Endothelial cell of hepatic sinusoid (primary cell): ENCODE results near the gene SHLD2.
"Not testable (repeated sequence)": the region's sequence is repeated elsewhere in the genome, so short reads cannot be mapped to it uniquely, and the experiment has no call there.

Experiments used
- in situ Hi-C: cut with HindIII; loops from 2 replicates; pipeline ENCODE4 v1.10.0; 2017; ENCODE audit warnings: low sequenced_read_pairs

The SHLD2 gene, protein sequence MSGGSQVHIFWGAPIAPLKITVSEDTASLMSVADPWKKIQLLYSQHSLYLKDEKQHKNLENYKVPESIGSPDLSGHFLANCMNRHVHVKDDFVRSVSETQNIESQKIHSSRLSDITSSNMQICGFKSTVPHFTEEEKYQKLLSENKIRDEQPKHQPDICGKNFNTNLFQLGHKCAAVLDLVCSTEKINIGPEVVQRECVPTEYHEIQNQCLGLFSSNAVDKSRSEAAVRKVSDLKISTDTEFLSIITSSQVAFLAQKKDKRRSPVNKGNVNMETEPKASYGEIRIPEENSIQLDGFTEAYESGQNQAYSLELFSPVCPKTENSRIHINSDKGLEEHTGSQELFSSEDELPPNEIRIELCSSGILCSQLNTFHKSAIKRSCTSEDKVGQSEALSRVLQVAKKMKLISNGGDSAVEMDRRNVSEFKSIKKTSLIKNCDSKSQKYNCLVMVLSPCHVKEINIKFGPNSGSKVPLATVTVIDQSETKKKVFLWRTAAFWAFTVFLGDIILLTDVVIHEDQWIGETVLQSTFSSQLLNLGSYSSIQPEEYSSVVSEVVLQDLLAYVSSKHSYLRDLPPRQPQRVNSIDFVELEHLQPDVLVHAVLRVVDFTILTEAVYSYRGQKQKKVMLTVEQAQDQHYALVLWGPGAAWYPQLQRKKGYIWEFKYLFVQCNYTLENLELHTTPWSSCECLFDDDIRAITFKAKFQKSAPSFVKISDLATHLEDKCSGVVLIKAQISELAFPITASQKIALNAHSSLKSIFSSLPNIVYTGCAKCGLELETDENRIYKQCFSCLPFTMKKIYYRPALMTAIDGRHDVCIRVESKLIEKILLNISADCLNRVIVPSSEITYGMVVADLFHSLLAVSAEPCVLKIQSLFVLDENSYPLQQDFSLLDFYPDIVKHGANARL

DNA sequence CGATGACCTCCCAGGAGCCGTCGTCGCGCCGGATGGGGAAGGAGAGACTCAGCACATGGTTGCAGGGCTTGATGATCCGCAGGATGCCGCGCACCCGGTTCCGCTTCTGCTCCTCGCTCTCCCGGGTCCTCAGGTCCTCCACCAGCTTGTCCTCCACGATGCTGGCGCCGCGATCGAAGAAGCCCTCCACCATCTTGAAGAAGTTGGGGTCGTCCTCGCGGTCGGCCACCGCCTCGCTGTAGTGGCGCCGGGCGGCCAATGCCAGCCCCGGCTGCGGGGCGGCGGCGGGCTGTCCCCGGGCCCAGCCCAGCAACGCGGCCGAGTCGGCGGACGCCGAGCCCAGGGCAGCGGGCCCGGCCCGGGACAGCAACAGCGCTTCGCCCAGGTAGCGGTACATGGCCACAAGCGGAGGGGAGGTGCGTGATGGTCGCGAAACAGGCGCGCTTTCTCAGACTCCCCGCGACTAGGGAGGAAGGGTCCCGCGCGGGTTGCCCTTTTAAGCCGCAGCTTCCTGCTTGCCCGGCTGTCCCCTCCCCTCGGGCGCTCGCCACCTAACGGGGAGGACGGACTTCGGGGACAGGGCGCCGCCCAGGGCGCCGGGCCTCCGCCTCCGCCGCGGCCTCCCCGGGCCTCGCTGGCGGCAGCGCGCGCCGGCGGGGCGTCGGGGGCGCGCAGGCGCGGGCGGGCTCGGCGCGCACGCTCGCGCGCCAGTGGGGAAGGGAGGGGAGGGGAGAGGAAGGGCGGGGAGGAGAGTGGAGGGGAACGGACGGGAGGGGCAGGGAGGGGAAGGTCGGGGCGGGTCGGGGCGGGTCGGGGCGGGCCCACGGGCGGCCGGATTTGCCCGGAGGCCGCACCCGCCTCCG, at the start of gene SHLD2, which contains the start of gene GLUD1:
SHLD2 (plus strand) TSS at position 834 of the 863 bp plus-strand sequence. CDS start 56,149 bp downstream, outside the sequence.
GLUD1 (minus strand) TSS at position 471 of the 863 bp plus-strand sequence; CDS start at position 397, 74 bp downstream.
- in situ Hi-C loops, result no loop called here

DNA sequence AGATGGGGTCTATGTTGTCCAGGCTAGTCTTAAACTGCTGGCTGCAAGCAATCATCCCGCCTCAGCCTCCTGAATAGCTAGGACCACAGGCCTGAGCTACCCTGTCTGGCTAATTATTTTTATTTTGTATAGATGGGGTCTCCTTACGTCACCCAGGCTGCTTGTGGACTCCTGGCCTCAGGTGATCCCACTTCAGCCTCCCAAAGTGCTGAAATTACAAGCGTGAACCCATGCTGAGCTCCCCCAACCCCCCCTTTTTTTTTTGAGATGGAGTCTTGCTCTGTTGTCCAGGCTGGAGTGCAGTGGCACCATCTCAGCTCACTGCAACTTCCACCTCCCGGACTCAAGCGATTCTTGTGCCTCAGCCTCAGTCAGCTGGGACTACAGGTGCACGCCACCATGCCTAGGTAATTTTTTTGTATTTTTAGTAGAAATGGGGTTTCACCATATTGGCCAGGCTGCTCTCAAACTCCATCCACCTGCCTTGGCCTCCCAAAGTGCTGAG, 49.5 kb upstream of the SHLD2 start:
- in situ Hi-C loops, result no loop called here

DNA sequence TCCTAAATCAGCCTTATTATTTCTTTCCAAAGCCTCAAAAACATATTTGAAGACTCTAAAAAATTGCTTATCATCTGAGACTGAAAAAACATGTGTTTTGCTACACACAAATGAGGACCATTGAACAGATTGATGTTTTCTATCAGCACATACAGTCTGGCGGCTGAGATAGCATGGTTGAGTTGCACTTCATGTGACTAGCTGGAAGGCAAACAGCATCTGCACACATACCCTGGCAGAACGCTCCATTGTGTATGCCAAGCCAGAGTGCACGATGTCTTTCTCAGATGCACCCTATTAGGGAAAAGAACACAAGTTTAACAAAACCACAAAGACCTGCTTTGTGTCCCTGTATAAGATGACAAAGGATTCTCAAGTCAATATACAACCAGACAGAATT, 41.9 kb upstream of the SHLD2 start:
- in situ Hi-C loops, result no loop called here

DNA sequence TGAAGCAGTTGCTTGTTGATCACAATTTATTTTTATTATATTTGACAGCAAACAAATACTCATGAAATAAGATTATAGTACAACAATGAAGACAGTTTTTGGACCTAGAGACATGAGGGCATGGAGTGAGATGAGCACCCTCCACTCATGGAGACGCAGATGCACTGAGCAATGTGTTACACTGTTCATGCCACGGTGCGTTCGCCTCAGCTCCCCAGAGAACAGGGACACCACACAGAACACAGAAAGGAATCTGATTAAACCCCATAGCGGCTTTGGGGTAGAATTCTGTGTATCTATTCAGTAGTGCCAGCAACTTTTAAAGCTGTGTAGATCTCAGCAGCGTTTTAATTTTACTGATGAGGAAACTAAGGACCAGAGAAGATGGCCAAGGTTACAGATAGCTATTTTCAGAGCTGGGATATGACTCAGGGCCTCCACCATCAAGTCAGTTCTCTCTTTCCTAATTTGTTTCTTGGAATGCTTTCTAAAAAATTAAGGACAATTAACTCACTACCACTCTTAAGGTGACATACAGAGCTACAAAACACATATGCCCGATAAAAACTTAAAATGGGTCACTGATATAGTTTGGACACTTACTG, 41.3 kb upstream of the SHLD2 start:
- in situ Hi-C loops, result no loop called here

DNA sequence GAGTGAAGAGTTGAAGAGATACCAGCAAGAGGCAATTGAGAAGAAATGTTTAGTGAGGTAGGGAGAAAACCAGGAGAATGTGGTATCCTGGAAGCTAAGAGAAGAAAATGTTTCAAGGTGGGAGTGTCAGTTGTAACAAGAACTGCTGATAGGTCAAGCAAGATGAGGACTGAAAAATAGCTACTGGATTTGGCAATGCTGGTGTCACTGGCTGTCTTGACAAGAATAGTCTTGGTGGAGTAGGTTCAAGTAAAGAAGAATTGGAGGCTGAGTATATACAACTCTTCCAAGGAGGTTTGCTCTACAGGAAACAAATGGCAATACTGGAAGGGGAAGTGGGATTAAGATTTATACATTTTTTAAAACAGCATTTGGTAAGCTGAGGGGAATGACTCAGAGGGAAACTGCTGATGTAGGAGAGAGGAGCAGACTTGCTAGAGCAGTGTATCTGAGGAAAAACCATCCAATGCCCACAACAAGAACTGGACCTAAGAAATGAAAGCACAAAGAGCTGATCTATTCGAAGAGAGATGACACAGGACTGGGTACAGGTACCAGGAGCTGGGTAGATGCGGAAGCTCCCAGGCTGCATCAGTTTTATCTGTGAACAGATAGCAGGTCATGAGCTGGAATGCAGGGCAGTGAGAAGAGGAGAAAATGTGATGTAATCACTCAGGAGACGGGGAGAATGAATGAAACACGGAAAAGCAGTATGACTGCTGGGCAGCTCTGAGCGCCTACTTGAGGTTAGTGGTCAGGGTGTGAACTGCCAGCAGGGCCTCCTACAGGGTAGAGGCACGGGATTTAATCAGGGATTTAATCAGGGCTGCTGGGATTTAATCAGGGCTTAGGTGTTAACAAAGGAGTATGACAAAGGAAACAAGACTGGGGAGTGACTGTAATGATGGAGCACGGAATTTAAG, 40.4 kb upstream of the SHLD2 start:
- in situ Hi-C loops, result no loop called here

DNA sequence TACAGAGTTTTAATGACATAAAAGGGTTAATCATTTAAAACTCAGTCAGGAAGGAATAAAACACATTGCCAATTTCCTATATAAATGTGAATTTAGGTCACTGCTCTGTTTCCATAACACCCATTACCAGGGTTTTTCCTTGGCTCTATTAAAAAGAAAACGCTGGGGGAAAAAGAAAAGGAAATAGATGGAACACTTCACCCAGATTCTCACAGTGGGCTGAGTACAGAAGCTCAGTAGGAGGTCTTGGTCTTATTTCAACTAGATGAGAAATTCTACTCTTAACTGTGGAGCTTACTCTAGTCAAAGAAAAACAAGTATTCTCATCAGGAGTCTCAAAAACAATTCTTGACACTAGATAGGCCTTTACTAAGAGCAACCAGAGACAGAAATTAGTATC, 36.8 kb upstream of the SHLD2 start:
- in situ Hi-C loops, result no loop called here

DNA sequence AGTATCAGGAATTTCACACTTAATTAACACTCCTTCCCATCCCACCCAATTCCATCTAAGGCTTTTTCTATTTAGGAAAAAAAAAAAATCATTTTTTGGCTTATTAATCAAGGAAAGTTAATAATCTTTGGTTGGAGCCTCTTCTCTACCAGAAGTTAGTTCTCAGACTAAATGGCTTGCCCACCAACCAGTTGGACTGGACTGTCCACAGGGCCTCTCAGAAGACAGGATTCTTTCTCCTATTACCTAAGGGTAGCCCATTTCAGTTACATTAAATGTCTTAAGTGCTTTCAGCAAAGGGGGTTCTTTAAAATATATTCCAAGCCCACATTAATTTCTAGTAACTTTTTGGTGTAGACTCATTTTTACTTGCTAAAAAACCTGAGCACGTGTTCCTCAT, 35.6 kb upstream of the SHLD2 start:
- in situ Hi-C loops, result no loop called here

DNA sequence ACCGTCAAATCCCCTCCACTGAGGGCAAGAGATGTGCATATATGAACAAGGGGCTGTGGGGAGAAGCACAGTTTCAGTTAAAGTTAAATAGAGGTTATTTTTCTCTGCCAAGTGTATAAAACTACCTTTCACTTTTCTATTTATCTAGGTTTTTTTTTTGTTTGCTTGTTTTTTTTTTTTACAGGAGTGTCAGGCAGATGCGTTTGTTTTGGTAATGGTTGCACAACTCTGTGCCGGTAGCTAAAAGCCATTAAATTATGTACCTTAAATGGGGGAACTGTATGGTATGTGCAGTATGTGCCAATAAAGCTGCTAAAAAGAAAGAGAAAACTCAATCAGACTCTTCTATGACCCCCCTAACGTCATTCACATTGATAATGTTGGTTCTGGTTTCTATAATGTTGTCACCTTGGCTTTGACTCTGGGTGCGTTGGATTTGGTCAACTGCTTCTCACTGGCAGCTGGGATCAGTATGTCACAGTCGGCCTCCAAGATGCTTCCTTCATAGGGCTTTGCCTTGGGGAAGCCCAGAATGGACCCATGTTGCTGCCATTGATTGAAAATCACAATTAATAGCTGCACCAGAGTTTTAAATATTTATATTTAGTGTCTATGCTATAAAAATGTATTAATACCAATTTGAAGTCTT, 34.6 kb upstream of the SHLD2 start:
- in situ Hi-C loops, result no loop called here

DNA sequence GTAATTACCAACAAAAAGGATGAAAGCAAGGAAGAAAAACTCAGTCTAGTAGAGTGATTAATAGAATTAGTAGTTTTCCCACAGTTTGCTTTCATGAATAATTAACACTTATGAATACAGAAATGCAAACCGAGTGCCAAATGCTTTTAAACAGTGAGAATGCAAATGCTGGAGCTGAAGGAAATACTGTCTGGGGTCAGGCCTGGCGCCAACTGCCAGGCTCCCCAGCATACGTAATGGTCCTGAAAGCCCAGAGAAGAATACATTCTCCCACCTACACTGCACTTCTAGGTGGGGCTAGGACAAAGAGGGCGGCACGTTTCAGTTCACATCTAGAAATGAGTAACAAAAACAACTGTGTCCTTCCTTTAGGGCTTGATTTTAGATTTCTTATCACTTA, 30.4 kb upstream of the SHLD2 start:
- in situ Hi-C loops, result no loop called here

DNA sequence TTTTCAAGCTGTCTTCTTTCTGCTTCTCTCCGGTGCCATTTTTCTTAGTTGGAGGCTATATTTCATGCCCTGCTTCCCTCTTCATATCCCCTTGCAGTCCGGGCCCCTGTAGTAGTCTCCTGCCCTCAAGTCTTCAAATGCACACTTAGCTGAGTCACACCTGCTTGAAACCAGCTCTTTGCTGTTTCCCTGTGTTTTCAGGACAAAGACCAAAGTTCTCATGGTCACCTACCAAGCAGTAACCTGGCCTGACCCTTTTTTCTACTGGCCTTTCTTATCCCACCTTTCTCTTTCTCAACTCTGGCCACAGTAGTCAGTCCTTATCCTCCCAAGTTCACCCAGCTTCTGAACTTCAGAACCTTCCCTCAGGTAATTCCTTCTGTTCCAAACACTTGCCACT, 28.8 kb upstream of the SHLD2 start:
- in situ Hi-C loops, result no loop called here

DNA sequence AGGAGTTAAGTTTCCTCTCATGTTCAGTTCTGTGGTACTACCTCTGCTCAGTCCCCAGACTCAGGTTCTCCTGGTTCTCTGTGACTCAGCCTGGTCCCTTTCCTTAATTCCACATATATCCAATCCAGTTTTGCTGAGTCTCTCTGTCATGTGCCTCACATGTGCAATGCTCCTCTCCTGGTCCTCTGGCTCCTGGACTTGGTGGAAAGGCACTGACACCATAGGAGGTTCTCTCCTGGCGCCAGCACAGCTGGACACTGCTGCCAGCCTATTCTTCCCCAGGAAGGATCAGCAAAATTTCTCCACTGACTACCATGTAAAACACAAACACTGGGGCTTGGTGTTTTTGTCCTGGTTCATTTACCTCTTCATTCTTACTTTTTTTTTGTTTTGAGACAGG, 28.1 kb upstream of the SHLD2 start:
- in situ Hi-C loops, result no loop called here

DNA sequence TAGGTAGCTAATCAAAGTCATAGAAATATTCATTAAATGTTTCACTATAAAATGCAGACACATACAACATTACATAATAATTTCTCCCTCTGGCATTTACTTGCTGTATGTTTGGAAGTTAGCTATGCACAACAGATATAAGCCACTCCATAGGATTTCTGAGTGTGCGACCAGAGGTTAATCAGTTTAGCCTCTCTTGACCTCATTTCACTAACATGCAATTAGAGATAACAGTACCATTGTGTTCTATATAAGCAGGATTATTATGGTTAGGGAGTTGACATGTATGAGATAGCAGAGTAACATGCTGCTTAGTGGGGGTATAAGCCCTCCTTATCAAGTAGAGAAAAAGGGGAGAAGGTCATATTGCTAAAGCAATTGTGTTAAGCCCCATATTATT, 26.7 kb upstream of the SHLD2 start:
- in situ Hi-C loops, result no loop called here

DNA sequence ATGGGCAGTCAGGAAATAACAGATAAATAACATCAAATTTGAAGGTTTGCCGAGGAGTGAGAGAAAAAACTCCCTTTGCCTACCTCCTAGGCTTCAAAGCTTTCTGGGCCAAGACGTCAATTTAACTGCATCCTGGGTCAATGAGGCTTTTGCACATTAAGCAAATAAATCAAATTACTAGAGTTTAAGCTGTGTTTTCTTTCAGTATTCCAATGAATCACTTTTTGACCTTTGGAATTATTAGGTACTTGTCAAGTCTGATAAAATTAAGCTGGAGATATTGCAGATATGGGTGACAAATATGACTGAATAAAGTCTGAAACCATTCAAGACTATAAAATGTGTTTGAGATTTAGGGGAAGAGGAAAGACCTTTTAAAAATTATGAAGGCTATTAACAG, 22.6 kb upstream of the SHLD2 start:
- in situ Hi-C loops, result no loop called here

DNA sequence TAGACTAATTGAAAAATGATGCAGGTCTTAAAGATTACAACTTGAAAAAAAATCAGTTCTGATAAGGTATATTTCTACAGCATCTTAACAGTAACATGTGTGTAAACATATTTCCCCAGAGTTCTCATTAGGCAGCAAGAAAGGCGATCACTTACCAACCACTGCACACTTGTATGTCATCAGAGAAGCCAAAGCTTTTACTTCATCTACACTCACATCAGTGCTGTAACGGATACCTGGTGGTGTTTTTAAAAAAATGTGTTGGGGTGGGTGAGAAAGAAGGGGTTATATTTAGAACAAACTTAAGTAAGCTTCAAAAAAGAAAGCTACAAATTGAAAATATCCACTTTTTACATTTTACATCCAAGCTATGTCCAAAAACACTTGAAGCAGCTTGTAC, 18.6 kb upstream of the SHLD2 start:
- in situ Hi-C loops, result not testable (repeated sequence)

DNA sequence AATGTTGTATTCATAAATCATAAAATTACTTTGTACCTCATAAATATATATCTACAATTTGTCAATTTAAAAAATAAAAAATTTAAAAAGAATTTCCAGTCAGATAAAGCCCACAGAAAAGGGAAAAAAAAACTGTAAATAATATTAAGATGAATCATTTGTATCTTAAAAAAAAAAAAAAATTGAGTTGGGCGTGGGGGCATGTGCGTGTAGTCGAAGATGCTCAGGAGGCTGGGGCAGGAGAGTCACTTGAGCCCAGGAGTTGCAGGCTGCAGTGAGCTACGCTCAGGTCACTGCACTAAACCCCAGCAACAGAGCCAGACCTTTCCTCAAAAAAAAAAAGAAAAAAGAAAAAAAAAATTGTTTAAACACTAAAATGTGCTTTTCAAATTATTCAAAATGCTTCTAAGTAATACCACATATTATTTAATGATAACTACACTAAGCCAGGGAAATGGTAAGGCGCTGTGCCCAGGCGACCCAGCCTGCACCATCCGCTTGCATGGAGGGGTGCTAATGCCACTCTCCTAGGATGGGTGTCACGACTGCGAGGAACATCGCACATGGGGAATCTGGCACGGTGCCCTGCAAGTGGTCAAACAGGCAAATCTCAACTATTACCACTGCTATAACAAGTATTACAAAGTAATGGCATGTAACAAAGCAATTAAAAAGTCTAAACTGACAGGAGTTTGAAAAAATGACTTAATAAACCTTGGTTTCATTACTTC, 15.7 kb upstream of the SHLD2 start:
- in situ Hi-C loops, result no loop called here

DNA sequence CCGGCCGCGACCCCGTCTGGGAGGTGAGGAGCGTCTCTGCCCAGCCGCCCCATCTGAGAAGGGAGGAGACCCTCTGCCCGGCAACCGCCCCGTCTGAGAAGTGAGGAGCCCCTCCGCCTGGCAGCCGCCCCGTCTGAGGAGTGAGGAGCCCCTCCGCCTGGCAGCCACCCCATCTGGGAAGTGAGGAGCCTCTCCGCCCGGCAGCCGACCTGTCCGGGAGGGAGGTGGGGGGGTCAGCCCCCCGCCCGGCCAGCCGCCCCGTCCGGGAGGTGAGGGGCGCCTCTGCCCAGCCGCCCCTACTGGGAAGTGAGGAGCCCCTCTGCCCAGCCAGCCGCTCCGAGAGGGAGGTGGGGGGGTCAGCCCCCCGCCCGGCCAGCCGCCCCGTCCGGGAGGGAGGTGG, 14.4 kb upstream of the SHLD2 start:
- in situ Hi-C loops, result not testable (repeated sequence)

DNA sequence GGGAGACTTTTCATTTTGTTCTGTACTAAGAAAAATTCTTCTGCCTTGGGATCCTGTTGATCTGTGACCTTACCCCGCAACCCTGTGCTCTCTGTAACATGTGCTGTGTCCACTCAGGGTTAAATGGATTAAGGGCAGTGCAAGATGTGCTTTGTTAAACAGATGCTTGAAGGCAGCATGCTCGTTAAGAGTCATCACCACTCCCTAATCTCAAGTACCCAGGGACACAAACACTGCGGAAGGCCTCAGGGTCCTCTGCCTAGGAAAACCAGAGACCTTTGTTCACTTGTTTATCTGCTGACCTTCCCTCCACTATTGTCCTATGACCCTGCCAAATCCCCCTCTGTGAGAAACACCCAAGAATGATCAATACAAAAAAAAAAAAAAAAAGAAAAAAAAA, 13.4 kb upstream of the SHLD2 start:
- in situ Hi-C loops, result not testable (repeated sequence)

DNA sequence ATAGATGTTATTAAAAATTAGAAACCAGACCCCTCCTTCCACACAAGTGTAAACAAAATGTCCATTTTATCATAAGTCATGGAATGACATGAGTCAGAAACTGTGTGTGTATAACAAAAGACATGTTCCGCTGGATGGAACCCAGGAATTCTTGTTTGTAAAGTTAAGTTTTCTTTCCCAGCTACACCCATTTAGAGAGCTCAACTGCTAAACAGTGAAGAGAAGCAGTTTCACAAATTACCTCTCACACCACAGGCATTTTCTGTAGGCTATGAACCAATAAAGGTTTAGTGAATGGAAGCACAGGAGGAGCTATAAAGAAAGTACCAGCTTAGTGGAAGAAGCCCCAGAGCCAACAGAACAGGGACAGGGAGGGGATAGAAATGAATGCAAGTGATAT, 12.8 kb upstream of the SHLD2 start:
- in situ Hi-C loops, result not testable (repeated sequence)
